Measurements from ENCODE around the gene TYW1. TPM values are rescaled to one million over a fixed set of nuclear protein-coding genes. Genes with fewer than 3 reads are reported as not detected.
A peak's percentile ranks its signal among the peaks of the same experiment; 100 is the strongest.
"Not testable (repeated sequence)": the region's sequence is repeated elsewhere in the genome, so short reads cannot be mapped to it uniquely, and the experiment has no call there.

Gene TYW1
- total RNA-seq, 1 donor from 2014 or later: 14.0 TPM

GRCh38 chr7:66994691-66995049, 2.0 kb upstream of the TYW1 start:
- peak; percentile 72 for DNase-seq (ENCODE audit: low spot score)

DNA sequence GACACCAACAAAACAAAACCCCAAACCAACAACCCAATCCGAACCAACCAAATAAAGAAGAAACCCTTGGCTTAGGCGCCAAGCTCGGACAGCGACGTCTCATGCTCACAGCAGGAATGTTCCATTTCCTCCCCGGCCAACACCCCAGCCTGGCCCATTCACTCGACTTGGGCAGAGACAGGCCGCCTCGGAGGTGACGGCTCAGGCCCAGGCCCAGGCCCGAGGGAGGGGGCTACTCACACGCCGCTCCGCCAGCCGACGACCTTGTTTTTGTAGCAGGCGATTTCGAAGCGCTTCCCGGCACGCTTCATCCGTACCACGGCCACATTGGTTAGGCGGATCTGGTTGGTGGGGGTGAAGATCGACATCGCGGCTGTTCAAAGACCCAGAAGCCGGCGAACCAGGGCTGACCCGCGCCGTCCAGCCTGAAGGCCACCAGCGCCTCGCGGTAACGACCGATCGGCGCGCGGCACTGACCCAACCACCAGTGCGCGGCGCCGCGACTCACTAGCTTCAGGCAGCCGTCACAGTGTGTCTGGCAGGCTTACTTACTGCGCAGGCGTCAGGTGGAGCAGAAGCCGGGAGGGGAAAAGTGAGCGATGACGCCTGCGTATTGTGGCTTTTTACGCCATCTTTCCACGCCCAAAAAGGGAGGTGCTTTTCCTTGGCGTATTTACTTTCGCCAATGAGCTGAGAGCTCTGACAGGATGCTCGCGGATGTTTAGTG, 1.4 kb upstream of the TYW1 start, which contains the start of gene SBDS:
Gene SBDS, minus strand, starts transcription at position 537 of the 727 bp plus-strand sequence. Its CDS starts 169 bp downstream, at position 368.
- DNase-seq (ENCODE audit: low spot score): peak; percentile 97

- not testable (repeated sequence) for DNase-seq (ENCODE audit: low spot score)
Observed at GRCh38 chr7:67000601-67001258, 4.1 kb downstream of the TYW1 start.

- not testable (repeated sequence) for DNase-seq (ENCODE audit: low spot score)
Observed at GRCh38 chr7:67004145-67004544, 7.5 kb downstream of the TYW1 start.

- DNase-seq (ENCODE audit: low spot score): no peak
Observed at GRCh38 chr7:67006965-67007364, 10.3 kb downstream of the TYW1 start.

- no peak for DNase-seq (ENCODE audit: low spot score)
Observed at GRCh38 chr7:67008260-67008659, 11.6 kb downstream of the TYW1 start.

DNA sequence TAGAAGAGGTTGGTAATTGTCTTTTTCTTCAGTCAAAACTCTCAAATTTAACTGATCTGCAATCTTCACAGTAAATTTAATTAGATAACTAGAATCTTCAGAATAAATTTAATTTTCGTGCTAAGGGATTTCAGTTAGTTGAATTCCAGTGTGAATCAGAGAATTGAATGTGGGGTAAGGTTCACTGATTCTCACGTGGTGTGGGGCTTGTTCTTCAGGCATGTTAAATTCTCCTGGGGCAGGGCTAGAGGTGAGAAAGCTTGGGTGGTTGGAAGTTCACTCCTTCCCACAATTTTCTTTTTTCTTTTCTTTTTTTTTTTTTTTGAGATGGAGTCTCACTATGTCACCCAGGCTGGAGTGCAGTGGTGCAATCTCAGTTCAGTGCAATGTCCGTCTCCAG, 13.0 kb downstream of the TYW1 start:
- DNase-seq (ENCODE audit: low spot score): not testable (repeated sequence)

DNA sequence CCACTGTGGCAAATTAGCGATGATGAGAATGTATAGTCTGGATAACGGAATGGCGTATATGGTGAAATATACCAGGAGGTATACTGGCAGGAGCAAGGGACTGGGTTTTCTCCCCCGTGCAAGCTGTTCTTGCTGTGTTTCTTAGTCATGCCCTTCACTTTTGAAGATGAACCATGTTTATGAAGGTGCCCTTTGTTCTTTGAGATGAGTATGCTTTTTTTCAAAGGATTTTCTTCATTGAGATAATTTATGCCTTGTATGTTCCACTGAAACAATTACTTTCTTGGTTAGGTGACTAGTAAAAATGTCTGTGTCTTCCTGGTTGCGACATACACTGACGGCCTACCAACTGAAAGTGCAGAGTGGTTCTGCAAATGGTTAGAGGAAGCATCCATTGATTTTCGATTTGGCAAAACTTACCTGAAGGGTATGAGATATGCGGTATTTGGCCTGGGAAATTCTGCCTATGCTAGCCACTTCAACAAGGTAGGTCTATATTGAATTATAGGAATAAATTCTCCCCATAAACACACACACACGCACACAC, 17.5 kb downstream of the TYW1 start:
- not testable (repeated sequence) for DNase-seq (ENCODE audit: low spot score)

DNA sequence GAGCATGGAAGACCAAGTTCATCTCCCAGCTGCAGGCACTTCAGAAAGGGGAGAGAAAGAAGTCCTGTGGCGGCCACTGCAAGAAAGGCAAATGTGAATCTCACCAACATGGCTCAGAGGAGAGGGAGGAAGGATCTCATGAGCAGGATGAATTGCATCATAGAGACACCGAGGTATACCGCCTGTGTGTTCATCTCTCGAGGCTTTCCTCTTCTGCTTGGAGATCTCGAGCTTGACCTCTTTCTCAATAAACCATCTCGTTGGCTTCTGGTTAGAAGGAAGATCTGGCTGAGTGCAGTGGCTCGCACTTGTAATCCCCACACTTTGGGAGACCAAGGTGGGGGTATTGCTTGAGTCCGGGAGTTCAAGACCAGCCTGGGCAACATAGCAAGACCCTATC, 21.3 kb downstream of the TYW1 start:
- DNase-seq (ENCODE audit: low spot score): not testable (repeated sequence)

- no peak for DNase-seq (ENCODE audit: low spot score)
Observed at GRCh38 chr7:67018940-67019339, 22.3 kb downstream of the TYW1 start.

DNA sequence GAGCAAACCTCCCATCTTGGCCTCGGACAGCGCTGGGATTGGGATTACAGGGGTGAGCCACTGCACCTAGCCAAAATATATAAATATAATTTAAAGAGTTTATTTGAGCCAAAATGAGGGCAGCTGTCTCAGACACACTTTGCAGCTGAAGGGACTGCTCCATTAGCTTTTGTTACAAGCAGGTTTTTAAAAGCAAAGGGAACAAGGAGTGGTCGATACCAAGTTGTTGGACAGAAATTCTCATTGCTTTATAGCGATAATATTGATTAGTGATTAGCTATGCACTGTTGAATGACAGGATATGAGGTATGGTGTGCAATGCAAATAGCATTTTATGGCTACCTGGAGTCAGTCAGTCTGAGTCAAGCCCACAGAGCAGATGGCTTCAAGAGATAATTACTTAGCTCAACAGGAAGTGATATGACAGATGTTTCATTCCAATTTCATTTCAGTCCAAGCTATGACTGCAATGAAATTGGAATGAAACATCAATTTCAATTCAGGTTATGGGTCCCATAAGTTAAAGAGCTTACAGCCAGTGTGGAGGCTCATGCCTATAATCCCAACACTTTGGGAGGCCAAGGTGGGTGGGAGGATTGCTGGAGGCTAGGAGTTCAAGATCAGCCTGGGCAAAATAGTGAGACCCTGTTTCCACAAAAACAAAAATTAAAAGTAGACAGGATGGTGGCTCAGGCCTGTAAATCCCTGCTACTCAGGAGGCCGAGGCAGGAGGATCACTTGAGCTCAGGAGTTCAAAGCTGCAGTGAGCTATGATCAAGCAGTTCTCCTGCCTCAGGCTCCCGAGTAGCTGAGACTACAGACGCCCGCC, 23.1 kb downstream of the TYW1 start:
- no peak for DNase-seq (ENCODE audit: low spot score)

- no peak for DNase-seq (ENCODE audit: low spot score)
Observed at GRCh38 chr7:67021260-67021659, 24.6 kb downstream of the TYW1 start.

DNA sequence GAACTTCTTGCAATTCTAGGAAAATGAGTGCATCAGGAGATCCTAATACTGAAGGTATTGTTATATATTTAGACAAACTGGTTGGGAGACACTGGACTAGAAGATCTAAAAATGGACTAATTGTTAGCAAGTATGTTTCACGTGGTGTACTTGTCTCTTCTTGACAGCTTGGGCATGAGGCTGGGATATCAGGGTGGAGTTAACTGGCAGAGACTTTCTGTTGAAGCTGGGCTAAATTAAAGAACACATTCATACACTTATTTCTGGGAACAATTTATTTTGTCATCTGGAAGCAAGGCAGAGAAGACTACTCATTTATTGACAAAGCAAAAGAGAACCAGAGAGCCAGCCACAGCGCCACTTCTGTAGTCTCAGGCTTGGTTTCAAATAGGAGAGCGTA, 25.9 kb downstream of the TYW1 start:
- no peak for DNase-seq (ENCODE audit: low spot score)

DNA sequence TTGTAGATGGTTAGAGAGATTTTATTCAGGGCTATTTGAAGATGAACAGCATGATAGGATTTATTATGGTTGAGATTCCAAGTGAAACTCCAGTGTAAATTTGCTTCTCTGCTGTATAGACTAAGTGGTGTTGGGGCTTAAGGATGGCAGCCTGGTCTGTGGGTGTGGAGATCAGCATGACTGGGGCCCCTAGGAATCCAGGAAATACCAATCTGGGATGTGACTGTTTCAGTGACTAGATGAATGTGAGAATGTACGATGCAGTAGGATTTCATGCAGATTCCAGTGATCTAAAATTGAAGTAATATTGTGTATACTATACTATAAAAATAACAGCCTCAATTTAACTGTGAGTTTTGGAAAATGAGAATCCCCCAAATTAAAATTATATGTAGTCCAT, 28.8 kb downstream of the TYW1 start:
- not testable (repeated sequence) for DNase-seq (ENCODE audit: low spot score)

DNA sequence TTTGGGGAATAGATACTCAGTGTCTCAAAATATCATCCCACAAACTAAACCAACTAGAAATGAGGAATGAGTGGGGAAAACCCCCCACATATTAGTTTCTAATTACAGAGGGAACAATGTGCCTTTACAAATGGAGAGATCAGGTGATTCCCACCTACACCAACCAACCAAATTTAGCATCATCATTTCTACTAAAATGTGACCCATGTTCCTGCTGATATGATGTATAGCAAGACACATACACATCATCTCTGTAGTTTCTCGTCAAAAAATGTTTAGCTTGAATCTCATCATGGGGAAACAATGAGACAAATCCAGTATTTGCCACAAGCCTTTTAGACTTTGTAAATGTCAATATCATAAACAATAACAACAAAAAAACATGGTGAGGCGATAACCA, 35.1 kb downstream of the TYW1 start:
- DNase-seq (ENCODE audit: low spot score): not testable (repeated sequence)

DNA sequence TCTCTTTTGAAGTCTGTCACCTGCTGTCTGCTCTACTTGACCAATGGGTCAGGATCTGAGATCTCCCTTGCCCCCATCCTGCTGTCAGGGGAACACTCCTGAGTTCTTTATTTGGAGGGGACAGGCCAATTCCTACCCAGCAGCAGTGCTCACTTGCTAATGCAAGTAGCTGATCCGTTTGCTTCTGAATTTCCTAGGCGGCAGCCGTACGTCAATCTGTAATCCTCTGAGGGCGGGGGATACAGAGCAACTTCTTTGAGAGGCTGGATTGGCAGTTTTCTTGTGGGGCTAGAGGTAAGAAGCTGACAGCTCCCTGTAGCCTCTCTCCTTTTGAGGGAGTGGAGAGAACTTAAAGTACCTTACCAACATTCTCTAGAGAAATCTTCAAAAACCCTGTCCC, 36.6 kb downstream of the TYW1 start:
- DNase-seq (ENCODE audit: low spot score): no peak

DNA sequence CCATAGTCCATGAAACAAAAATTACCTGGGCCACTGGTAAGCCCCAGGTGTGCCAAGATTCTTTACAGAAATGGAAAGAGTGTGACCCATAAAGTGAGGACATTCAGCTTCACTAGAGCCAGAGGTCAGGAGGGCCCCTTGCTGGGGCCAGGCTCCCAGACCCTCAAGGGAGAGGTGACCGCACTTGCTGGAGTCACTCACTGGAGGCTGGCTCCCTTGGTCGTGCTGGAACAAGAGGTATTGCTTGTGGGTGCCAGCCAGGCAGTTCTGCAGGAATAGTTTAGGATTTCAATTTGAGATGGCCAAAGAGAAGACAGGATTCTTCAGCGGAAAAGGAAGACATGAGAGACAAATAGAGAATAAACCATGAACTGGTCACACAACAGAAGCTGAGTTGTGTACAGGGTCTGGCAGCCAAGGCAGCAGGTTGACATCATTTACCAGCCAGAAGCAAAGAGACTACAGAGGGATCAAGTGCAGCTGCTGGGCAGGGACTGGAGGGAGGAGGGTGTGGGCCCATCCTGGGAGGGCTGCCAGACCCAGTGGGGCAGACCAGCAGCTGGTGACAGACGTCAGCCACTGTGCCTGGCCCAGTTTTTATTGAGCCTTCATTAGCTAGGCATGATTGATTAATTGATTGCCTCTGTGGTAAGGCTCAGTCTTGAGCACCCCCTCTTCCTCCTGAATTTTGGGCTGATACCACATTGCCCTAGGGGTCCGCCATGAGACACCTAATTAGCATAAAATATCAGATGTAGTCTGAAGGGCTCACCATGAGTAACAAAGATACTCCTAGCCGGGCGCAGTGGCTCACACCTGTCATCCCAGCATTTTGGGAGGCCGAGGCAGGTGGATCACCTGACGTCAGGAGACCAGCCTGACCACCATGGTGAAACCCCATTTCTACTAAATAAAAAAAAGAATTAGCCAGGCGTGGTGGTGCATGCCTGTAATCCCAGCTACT, 40.1 kb downstream of the TYW1 start:
- peak; percentile 39 for DNase-seq (ENCODE audit: low spot score)

DNA sequence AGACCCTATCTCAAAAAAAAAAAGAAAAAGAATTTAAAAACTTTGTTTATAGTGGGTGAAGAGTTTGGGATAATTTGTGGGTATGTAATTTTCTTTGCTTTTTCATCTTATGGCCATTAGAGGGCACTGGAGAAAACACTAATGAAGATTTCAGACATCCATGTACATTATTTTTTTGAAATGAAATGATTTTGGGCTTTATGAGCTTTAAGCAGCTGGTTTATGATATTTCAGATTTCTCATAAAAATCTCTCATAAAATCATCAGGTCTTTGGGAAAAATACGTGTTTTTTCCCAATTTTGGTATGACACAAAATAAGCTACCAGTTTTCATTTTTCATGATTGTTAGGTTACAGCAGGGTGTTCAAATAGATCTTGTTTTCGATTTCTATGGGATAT, 44.2 kb downstream of the TYW1 start:
- not testable (repeated sequence) for DNase-seq (ENCODE audit: low spot score)

- DNase-seq (ENCODE audit: low spot score): peak; percentile 66
Observed at GRCh38 chr7:67042781-67043558, 46.3 kb downstream of the TYW1 start.

DNA sequence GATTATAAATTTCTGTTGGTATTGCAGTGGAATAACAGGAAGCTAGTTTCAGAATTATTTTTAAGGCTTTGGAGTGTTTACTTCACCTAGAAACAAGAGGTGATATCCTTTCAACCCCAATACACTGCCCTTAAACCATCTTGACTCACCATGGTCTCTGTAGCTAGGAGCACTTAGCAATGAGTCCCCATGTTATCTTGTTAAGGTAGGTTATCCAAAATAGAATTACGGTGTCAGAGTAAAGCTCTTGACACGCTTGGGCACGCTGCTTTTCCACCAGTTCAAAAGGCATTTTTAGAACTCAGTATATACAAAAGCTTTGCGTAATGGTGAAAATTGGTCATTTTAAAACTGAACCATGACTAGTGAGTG, 46.9 kb downstream of the TYW1 start:
- DNase-seq (ENCODE audit: low spot score): not testable (repeated sequence)

All from mucosa of gallbladder (tissue), 1 donor.